SIG-M5 treated with dmso at 0.1 percent for 504 hours (cell line): ENCODE measurements around the gene KDM1A.
"Not testable (repeated sequence)": the region's sequence is repeated elsewhere in the genome, so short reads cannot be mapped to it uniquely, and the experiment has no call there.

Experiments used
- DNase-seq: peaks from one replicate; lab custom pipeline; 2025; ENCODE audit not compliant: unreplicated experiment; lab: John Stamatoyannopoulos, UW

KDM1A gene

DNA sequence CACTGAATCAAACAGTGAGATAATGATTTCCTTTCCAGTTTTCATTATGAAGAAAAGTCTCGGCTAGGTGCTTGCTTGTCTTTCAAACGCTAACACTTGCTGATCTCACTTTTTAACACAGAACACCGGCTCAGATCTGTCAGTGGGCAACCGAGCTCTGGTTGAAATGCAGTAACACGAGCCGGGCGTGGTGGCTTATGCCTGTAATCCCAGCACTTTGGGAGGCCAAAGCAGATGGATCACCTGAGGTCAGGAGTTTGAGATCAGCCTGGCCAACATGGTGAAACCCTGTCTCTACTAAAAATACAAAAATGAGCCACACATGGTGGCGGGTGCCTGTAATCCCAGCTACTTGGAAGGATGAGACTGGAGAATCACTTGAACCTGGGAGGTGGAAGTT is 9.2 kb upstream of the KDM1A start:
- DNase-seq: not testable (repeated sequence)

DNA sequence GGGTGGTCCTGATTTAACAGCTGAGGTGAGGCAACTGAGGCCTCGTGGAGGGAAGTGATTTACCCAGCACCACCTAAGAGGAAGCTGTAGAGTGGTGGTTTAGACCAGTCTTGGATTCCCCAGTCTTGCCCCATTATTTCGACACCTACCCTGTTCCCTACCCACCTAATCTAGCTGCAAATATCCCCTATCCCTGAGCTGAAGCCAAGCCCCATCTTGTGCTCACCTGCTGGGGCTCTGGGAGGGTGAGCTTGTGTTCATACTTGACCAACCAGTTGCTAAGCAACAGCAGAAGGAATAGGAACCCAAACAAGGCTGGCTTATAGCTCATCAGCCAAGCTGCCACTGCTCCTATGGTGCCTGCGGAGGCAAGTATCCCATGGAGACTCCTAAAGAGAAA is 5.6 kb upstream of the KDM1A start:
- DNase-seq: peak; percentile 47

DNA sequence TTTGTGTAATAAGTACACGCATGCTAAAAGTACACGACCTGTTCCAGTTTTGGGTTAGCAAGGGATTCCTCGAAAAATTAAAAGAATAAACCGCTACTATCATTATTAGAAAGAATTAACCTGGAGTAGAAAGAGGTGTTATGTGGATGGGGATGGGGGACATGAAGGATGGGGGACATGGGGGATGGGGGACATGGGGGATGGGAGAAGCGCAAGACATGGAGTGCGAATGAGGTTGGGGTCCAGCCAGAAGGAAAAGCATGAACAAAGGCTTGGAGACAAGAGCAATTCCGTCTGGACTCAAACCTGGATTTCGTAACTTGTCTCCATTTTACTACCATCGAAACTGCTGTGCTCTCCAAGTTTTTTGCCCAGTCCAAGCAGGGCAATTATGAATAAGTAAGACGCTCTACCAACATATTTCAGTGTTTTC is 591 bp upstream of the KDM1A start:
- no peak for DNase-seq

DNA sequence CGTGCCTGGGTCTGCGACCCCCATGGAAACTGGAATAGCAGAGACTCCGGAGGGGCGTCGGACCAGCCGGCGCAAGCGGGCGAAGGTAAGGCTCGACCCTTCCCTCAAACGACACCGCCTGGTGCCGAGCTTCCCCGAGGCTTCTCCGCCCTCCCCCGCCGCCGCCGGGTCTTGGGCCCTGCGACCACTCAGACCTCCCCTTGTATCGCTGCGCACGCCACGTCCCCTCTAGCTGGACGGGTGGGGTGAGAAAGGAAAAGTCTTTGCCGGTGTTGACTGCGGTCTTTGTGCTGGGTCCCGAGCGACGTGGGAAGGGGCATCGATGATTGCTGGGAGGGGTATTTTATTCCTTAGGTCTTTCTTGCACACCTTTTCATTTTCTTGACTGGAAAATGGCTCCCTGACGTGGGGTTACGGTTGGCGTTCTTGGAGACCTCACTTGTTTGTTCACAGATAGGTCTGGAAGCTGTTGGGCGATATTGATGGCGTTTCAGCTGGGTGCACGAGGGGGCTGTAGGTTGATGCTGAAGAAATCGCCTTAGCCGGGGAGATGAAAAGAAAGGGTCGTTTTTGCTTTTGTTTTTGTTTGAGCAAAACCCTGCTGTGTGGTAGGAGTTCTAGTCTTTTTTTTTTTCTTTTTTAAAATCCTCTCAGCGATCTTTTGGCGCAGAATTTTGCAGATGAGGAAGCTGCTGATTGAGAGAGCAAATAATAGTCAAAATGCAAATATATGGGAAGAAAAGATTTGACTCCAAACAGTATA is 776 bp downstream of the KDM1A start:
- peak; percentile 27 for DNase-seq

DNA sequence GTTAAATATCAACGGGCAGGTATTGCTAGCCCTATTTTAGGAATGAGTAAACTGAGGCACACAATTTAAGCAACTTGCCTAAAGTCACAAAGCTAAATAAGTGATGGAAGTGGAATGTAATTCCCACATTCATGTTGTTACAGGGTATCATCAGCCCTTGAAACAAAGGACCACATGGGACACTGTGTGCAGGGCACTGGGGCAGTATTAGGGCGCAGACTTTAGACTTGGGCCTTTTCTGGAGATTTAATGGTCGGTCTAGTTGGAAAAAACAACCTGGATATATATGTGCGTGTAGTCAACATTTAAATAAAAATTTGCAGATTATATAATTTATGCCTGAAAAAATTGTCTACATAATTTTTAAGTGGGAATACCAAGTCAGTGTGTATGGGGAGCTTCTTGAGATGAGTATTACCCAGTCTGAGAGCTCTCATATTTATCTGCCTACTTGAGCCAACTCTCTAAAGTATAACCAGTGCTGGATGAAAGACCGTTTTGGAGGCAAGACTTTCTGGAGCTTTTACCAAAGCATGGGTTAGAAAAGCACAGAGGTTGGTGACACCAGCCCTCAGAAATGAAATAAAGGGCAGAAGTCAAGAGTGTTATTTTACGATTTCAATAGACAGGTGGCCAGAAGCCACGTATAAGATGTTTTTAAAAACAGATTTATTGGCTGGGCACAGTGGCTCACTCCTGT is 1.6 kb downstream of the KDM1A start:
- DNase-seq: no peak

DNA sequence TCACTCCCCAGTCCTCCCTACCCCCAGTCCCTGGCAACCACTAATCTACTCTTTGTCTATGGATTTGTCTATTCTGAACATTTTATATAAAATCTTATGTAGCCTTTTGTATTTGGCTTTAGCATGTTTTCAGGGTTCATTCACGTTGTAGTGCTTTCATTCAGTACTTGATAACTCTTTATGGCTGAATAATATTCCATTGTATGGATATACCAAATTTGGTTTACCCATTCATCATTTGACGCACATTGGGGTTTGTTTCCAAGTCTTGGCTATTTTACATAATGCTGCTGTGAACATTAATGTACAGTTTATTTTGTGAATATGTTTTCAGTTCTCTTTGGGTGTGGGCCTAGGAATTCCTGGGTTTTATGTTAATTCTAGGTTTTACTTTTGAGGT is 2.6 kb downstream of the KDM1A start:
- no peak for DNase-seq

DNA sequence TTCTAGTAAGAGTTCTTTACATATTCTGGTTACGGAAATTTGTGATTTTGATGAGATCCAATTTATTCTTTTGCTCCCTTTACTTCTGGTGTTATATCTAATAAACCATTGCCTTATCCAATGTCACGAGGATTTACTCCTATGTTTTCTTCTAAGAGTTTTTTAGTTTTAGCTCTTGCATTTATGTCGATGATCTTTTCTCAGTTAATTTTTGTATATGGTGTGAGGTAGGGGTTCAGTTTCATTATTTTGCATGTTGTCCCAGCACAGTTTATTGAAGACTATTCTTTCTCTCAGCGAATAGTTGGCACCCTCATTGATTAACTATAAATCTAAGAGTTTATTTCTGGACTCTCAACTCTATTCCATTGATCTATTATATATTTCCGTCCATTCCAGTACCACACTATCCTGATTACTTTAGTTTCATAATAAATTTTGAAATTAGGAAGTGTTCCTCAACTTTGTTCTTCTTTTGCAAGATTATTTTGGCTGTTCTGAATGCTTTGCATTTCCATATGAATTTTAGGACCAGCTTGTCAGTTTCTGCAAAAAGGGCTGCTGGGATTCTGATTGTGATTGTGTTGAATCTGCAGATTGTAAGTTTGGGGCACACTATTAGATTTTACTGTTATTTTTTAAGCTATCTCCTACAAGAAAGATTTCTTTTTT is 4.0 kb downstream of the KDM1A start:
- no peak for DNase-seq

DNA sequence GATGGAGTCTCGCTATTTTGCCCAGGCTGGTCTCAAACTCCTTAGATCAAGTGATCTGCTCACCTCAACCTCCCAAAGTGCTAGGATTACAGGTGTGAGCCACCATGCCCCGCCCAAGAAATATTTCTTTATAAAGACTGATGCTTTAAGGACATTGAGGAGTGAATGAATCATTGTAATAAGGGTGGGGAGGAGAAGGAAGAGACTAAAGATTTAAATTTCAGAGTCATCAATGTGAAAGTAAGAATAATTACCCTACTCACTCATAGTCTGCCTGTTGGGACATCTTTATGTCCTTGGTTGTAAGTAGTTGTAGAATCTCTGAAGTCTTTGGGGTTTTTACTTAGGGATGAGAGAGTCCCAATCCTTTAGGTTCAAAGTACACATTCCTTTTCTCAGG is 7.3 kb downstream of the KDM1A start:
- DNase-seq: no peak

DNA sequence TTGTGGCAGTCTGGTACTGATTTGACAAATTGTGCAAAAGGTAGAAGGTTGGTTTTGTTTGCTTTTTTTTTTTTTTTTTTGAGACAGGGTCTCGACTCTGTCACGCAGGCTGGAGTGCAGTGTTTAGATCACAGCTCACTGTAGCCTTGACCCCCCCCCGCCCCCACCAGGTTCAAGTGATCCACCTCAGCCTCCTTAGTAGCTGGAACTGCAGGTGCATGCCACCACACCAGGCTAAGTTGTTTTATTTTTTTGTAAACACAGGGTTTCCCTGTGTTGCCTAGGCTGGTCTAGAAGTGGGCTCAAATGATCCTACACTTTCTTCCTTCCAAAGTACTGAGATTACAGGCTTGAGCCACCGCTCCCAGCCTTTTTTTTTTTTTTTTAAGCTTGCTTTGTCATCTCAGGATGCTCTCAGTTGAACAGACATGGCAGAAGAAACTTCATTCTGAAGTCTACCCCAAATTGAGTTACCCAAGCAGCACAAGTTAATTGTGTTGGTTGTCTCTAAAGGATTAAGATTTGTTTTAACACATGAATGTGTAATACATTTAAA is 8.2 kb downstream of the KDM1A start:
- no peak for DNase-seq

DNA sequence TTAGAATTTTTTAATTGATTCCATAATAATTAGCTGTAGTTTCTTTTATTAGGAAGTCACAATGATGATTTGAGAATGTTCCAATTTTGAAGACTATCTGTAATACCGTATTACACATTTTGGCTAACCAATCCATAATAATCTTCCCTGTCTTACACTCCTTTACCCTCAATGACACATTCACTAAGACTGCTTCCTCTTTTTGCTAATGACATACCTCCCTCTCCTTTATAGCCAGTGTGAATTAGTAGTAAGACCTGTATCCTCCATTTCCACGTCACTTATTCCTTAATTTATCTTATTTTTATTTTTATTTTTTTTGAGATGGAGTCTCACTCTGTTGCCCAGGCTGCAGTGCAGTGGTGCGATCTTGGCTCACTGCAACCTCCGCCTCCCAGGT is 10.1 kb downstream of the KDM1A start:
- DNase-seq: peak; percentile 51

DNA sequence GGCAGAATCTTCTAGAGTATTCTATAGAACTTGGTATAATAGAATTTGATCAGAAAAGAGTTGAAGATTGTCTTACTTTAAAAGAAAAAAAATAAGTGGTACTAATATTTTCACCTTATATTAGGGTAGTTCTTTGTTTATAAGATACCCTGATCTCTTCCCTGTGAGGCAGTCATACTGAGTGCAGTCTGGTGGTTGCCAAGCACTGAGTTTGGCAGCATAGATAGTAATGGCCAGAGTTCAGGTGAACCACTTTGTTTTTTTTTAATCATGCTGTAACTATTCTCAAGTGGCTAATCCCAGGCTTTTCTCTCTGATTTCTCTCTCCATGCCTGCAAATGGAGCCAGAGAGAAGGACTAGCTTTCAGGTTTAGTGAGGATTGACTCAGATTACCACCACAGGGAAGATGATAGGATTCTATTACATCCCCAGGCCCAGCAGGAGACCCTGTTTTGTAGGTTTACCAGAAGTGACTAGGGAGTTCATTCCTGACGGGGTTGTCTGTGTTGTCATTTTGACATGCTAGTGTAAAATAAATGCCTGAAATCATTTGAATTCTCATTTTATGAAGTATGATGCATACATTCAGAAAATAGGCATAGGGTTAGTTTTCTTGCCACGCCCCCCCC is 16.7 kb downstream of the KDM1A start:
- DNase-seq: no peak

DNA sequence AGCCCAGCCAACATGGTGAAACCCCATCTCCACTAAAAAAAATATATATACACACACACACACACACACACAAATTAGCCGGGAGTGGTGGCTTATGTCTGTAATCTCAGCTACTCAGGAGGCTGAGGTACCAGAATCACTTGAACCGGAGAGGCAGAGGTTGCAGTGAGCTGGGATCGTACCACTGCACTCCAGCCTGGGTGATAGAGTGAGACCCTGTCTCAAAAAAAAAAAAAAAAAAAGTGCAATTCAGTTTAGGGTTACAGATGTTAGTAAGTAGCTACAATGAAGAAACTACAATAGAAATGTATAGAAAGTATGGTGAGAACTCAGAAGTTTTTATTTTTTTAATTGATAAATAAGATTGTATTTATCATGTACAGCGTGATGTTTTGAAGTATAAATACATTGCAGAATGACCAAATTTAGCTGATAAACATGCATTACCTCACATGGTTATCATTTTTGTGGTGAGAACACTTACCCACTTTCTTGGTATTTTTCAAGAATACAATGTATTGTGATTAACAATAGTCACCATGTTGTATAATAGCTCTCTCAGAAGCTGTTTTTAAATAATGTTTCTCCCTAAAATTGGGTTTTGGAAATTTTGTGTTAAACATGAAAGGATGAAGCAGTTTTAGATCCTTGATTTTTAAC is 17.9 kb downstream of the KDM1A start:
- no peak for DNase-seq

DNA sequence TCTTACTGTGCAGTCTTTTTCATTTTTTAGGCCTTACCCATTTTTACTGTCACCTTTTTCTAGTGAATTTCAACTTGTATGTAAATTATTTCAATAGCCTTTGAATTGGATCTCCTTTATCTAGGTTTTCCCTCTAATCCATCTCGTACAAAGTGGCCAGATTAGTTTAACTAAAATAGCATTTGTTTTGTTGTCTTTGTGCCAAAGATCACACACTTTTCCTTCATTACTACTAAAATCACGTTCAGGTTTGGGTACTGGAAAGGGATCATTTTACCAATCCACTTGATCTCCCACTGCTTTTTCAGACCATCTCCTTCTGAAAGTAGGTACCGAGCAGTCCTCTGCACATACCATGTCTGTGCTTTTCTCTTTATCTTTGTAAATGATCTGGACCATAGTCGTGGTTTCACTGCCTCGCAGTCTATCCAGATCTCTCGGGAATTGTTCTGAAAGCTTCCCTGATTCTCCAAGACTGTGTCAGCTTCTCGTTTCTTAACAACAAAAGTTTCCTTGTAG is 20.1 kb downstream of the KDM1A start:
- no peak for DNase-seq

DNA sequence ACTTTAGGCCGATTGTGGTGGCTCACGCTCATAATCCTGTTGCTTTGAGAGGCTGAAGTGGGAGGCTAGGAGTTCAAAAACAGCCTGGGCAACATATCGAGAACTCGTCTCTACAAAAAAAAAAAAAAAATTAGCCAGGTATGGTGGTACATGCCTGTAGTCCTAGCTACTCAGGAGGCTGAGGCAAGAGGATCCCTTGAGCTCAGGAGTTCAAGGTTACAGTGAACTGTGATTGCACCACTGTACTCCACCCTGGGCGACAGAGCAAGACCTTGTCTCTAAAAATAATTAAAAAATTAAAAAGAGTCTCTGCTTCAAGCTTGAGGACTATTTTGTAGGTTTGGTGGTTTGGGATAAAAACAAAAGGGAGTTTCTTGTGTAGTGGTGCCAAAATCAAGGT is 21.2 kb downstream of the KDM1A start:
- no peak for DNase-seq

DNA sequence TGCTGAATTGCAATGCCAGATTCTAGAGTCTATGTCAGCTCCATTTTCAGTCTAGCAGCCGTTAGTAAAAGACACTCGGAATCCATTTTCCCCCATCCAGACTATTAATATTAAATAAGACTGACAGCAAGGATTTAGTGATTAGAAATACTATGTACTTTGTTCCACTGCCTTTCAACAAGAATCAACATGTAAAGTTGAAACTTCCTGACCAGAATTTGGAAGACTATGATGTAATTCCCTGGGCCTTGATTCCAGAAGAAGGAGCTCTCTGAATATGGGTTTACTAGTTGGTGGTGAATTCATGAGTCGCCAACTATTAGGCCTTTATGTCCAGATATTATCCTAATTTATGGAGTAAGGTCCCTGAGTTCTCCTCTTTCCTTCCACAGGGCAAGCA is 24.8 kb downstream of the KDM1A start:
- no peak for DNase-seq

DNA sequence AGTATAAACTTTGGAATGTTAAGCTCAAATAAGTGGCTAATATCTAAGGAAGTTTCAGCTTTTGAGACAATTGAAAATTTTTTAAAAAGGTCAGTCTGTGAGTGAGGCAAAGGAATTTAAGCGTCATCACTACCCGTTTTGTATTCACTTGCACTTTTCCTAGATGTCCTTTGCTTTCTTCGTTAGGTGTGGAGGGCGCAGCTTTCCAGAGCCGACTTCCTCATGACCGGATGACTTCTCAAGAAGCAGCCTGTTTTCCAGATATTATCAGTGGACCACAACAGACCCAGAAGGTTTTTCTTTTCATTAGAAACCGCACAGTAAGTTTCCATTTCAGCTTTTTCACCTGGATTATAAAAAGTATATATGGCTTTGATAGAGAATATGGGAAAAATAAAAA is 30.9 kb downstream of the KDM1A start:
- DNase-seq: no peak

DNA sequence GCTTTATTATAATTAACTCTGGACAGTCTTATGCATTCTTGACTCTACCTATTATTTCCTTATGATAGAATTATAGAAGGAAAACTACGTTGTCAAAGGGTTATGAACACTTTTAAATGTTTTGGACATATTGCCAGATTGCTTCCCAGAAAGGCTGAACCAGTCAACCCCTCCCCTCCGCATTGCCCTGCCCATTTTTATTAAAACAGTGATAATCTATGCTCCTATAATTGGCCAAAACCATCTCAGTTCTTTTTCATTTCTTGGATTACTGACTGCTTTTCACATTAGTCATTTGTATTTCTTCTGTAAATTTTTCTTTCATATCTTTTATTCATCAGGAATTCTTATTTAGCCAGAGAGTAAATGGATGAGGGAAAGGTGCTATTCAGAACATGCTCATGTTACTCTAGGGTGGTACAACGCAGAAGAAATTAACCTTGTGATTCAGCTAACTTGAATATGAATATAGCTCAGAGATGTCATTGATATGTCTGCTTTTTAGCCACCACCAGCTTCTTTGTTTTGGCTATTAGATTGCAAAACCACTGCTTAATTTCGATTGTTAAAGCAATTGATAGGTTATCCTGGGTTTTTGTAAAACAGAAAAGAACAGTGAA is 32.1 kb downstream of the KDM1A start:
- no peak for DNase-seq

DNA sequence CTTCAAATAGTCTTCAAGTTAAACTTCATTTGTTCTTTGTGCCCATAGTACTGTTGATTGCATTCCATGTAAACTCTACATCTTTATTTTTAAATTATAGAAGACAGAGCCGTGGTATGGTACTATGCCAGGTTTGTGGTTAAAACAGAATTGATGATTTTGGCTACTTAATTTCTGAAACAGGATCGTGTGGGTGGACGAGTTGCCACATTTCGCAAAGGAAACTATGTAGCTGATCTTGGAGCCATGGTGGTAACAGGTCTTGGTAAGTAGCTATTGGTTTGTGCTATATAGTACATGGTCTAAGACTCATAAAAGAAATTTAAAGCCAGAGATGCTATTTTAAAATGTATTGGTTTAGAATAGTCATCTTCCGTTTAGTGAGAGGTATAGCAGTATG is 38.0 kb downstream of the KDM1A start:
- DNase-seq: no peak

DNA sequence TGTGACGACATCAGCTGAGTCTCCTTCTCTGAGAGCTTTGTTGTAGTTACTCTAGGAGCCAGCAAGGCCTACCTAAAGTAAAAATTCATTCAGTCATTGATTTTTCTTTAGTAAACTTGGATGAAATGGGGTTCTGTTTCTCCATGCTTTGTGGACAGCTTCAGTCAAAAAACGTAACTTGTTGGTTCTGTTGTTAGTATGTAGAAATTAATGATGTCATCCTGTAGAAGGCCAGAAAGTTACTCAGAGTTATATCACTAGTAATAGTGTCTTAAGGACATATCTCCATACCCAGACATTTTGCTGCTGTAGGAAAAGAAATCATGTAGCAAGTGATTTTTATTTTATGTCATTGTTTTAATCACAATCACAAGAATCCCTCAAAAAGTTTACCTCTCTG is 43.0 kb downstream of the KDM1A start:
- no peak for DNase-seq

DNA sequence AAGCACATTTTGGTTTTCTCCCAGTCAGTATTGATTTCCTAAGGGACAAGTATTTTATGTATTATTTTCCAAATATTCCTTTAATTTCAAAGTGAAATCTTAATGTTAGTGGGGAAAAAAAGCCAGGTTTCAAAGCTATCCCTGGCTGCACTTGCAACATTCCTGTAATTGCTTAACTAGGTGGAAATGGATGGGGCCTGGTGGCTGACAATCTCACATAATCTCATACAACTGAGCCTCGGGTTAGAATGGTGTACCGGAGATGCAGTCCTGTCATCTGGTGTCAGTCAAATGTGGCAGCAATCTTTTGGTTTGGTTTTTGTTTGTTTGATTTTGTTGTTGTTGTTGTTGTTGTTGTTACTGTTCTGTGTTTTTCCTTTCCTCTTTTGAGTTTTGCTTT is 46.1 kb downstream of the KDM1A start:
- DNase-seq: no peak
